Endothelial cell (in vitro differentiated cells): ENCODE data around the gene SLC6A13. TPM values are rescaled to one million over a fixed set of nuclear protein-coding genes. Genes with fewer than 3 reads are reported as not detected.

Source experiments
- DNase-seq: peaks from one replicate; pipeline ENCODE4 v3.0.0; 2021; ENCODE audit warnings: low spot score
- H3K27ac Mint-ChIP-seq: one replicate; pipeline ENCODE4 v1.8.0; 2021; ENCODE audit warnings: mixed read lengths, inconsistent platforms; ENCODE audit not compliant: unreplicated experiment
- H3K27me3 Mint-ChIP-seq: one replicate; pipeline ENCODE4 v1.8.0; 2021; ENCODE audit warnings: mild to moderate bottlenecking, moderate library complexity, mixed read lengths, inconsistent platforms; ENCODE audit not compliant: unreplicated experiment
- H3K36me3 Mint-ChIP-seq: one replicate; pipeline ENCODE4 v1.8.0; 2021; ENCODE audit warnings: mild to moderate bottlenecking, low read depth, mixed read lengths, inconsistent platforms; ENCODE audit not compliant: unreplicated experiment
- H3K4me1 Mint-ChIP-seq: one replicate; pipeline ENCODE4 v1.8.0; 2021; ENCODE audit warnings: mild to moderate bottlenecking, mixed read lengths, inconsistent platforms; ENCODE audit not compliant: unreplicated experiment
- H3K4me3 Mint-ChIP-seq: one replicate; pipeline ENCODE4 v1.8.0; 2021; ENCODE audit warnings: mild to moderate bottlenecking, mixed read lengths, inconsistent platforms; ENCODE audit not compliant: unreplicated experiment
- H3K9me3 Mint-ChIP-seq: one replicate; pipeline ENCODE4 v1.8.0; 2021; ENCODE audit warnings: mixed read lengths, inconsistent platforms; ENCODE audit not compliant: unreplicated experiment
- CTCF ChIP-seq: fragments of 200-600 bp; sonication (generic); IDR thresholded peaks from one replicate; pipeline ENCODE4 v1.5.0; 2021; ENCODE audit warnings: antibody characterized with exemption; ENCODE audit not compliant: unreplicated experiment
- total RNA-seq: library from RNA; stranded (reverse); fragmentation: NEBNext Ultra II Directional; extraction: Animal tissue kit (Norgen Biotek cat#: 25700); gene quantifications from one replicate; pipeline ENCODE4 v1.2.1, GENCODE V29; 2021; ENCODE audit not compliant: unreplicated experiment

The SLC6A13 gene
- total RNA-seq, 1 donor from 2014 or later: 0.90 TPM

GRCh38 chr12:212715-213526 lies 49.7 kb downstream of the SLC6A13 start:
- DNase-seq: no peak
- H3K36me3 Mint-ChIP-seq: no peaks in the 10 kb centered on the region
- peaks cover 11% of the 10 kb centered on the region for H3K27me3 Mint-ChIP-seq
- H3K4me3 Mint-ChIP-seq: no peak overlapping the region
- TF ChIP-seq CTCF: no peak
- H3K4me1 Mint-ChIP-seq: peaks cover 18% of the 10 kb centered on the region
- H3K9me3 Mint-ChIP-seq: no peaks in the 10 kb centered on the region
- no peak overlapping the region for H3K27ac Mint-ChIP-seq

- no peak for TF ChIP-seq CTCF
- Mint-ChIP-seq H3K27me3 (peaks cover 11% of the 10 kb centered on the region), H3K27ac (no peak overlapping the region)
Measured at GRCh38 chr12:212415-212714, 50.3 kb downstream of the SLC6A13 start.

DNA sequence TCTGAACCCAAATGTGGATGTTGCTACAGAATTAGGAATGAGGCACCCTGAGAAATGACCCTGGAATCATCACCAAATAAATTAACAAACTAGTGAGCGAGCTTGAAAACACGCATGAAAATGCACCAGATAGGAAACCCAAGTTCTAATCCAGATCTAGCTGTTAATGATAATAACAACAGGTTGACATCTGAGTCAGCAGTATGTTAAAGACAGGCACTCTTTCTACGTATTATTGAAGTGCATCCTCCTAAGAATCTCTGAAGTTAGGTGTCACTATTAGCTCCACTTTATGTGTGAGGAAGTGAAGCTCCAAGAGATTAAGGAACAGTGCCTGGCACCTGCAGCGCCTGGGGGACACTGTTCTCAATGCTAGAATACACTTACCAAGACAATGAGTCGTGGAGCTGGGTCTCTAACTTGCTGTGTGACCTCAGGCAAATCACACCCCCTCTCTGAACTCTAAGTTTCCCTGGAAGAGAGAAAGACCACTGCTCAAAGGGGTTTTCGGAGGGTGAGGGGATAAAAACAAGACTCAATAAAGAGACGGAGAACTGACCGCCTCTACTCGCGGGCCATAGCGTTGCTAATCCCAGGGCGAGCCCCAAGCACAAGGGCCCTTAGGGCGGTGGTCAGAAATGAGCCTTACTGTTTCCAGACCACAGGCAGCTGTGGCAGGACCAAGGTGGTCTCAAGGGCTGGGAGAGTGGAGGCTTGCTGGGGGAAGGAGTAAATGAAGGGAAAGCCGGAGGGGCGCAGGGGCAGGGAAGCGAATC lies 50.8 kb downstream of the SLC6A13 start:
- Mint-ChIP-seq H3K27ac (no peak overlapping the region), H3K9me3 (no peaks in the 10 kb centered on the region), H3K36me3 (no peaks in the 10 kb centered on the region), H3K27me3 (peaks cover 8% of the 10 kb centered on the region), H3K4me3 (no peak overlapping the region), H3K4me1 (peaks cover 18% of the 10 kb centered on the region)
- no peak for TF ChIP-seq CTCF
- no peak for DNase-seq

More at GRCh38 chr12:212415-212714, 50.3 kb downstream of the SLC6A13 start:
- H3K4me3 Mint-ChIP-seq: no peak overlapping the region
- DNase-seq: no peak
- H3K4me1 Mint-ChIP-seq: peaks cover 18% of the 10 kb centered on the region
- no peaks in the 10 kb centered on the region for H3K36me3 Mint-ChIP-seq
- no peaks in the 10 kb centered on the region for H3K9me3 Mint-ChIP-seq

DNA sequence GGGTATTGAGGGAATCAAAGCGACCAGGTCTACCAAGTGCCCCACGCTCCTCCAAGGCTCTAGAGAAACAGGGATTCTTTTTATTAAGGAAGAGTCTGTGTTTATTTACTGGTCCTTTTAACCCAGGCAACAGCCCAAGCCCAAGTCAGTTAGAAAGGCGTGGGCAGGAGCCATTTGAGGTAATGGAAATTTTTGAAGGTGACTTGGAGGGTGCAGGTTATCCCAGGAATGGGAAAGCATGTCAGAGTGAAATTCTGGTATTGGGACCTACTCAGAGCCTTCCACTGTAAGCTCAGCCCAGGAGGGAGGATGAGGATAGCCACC lies 51.5 kb downstream of the SLC6A13 start:
- Mint-ChIP-seq H3K4me1 (peaks cover 18% of the 10 kb centered on the region), H3K27me3 (peaks cover 8% of the 10 kb centered on the region), H3K27ac (no peak overlapping the region), H3K9me3 (no peaks in the 10 kb centered on the region), H3K36me3 (no peaks in the 10 kb centered on the region), H3K4me3 (no peak overlapping the region)
- no peak for TF ChIP-seq CTCF
- DNase-seq: no peak
